Upper lobe of right lung (tissue), 1 donor: Measurements from ENCODE around the gene TUBE1. TPM values are rescaled to one million over a fixed set of nuclear protein-coding genes. Genes with fewer than 3 reads are reported as not detected.

Experiments
- ATAC-seq: fragments of 200-7000 bp; cut with Tn5 transposase; one replicate; pipeline ENCODE4 v1.9.1; 2020; ENCODE audit warnings: mild to moderate bottlenecking, moderate library complexity
- DNase-seq: peaks from one replicate; pipeline ENCODE4 v3.0.0-alpha.2; 2020
- H3K27ac ChIP-seq: fragments of 200-600 bp; one replicate; pipeline ENCODE4 v1.8.0; 2022
- H3K27me3 ChIP-seq: fragments of 200-600 bp; one replicate; pipeline ENCODE4 v1.8.0; 2022; ENCODE audit warnings: mild to moderate bottlenecking
- H3K36me3 ChIP-seq: fragments of 200-600 bp; one replicate; pipeline ENCODE4 v1.8.0; 2022
- H3K4me1 ChIP-seq: fragments of 200-600 bp; one replicate; pipeline ENCODE4 v1.8.0; 2022
- H3K4me3 ChIP-seq: fragments of 200-600 bp; one replicate; pipeline ENCODE4 v1.8.0; 2022; ENCODE audit warnings: mild to moderate bottlenecking
- H3K9me3 ChIP-seq: fragments of 200-600 bp; one replicate; pipeline ENCODE4 v1.8.0; 2022
- CTCF ChIP-seq: fragments of 200-600 bp; IDR thresholded peaks from one replicate; pipeline ENCODE4 v1.8.0; 2022; ENCODE audit warnings: antibody characterized with exemption
- intact Hi-C: fragments of 100-400 bp; cut with DNase I; formaldehyde crosslinking; loops from one replicate; pipeline ENCODE4 v1.11.0; 2022
- total RNA-seq: library from RNA; stranded (reverse); fragmentation: NEBNext Ultra II Directional; extraction: Animal tissue kit (Norgen Biotek cat#: 25700); gene quantifications from one replicate; pipeline ENCODE4 v1.2.1, GENCODE V29; 2021
- donor health status: DM: no; HTN: yes; CAD: no; lungs with severe emphysema.

The TUBE1 gene
- total RNA-seq, 1 donor from 2014 or later, result 18.4 TPM

DNA sequence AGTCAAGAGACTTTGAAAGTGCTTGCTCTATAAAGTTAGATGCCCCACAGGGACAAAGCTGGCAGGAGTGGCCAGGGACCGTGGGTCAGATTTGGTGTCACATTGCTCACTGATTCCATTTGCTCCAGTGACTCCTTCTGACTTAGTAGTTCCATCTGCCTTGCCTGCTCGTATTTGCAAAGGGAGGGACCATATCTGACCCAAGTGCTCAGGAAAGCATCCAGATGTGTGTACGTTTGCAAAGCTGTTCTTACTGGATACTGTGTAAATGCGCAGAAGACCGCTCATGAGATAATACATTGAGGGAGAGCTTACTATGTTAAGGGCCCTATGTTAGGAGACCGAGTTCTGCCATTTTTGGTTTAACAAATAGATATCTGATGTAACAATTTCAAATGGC, 54.6 kb downstream of the TUBE1 start:
- H3K27me3 ChIP-seq, result no peaks in the 10 kb centered on the region
- DNase-seq (no peak), ATAC-seq (no peak)
- H3K4me3 ChIP-seq, result no peak overlapping the region
- intact Hi-C loops, result no loop called here
- no peaks in the 10 kb centered on the region for H3K9me3 ChIP-seq
- peaks cover 10% of the 10 kb centered on the region for H3K4me1 ChIP-seq
- no peaks in the 10 kb centered on the region for H3K36me3 ChIP-seq
- TF ChIP-seq CTCF, result no peak
- H3K27ac ChIP-seq, result no peak overlapping the region

DNA sequence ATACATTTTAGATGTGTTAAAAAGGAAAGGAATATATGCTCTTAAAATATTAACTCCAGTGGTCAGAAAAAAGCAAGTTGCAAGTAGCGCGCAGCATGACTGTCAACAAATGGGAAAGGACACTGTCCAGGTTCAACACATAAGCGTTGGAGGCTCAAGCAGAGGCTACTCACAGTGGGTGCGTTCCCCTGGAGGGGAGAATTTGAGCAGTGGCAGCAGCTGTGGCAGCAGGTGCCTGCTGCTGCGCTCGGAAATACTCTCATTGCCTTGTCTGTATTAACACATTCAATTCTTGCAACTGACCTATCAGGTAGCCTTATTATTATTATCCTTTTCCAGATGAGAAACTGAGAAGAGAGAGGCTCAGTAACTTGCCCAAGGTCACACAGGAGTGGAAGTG, 55.3 kb downstream of the TUBE1 start:
- no peaks in the 10 kb centered on the region for H3K36me3 ChIP-seq
- ATAC-seq, result no peak
- no peaks in the 10 kb centered on the region for H3K27me3 ChIP-seq
- no peaks in the 10 kb centered on the region for H3K9me3 ChIP-seq
- DNase-seq, result no peak
- H3K27ac ChIP-seq, result no peak overlapping the region
- TF ChIP-seq CTCF, result no peak
- intact Hi-C loops, result no loop called here
- H3K4me3 ChIP-seq, result no peak overlapping the region
- H3K4me1 ChIP-seq, result peaks cover 10% of the 10 kb centered on the region

DNA sequence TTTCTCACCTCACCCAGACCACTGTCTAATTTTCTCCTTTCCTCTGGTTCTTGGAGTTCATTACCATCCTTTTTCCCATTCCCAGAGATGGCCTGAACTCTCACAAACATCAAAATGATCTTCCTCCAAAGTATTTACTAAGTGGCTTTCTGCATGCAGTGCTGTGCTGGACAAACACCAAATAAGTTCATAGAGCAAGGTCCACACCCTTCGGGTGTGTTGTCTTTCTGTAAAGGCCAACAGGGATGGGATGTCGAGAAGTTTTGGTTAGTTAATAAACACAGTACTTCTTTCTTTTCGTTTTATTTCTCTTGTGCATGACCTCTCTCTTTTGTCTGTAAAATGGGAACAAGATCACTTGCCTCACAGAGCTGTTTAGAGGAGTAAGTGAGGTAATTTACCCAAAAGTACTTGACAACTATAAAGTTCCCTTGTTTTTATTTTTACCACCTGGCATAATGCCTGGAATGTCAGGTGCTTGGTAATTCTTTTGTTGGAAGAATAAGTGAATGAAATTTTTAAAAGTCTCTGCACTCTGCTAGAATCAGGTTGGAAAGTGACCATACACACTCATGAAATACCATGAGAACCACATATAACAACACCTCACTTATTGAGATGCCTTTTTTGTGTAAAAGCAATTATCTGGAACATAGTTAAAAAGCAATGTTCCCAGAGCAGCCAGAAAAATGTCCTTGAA, 56.2 kb downstream of the TUBE1 start:
- H3K27ac ChIP-seq, result no peak overlapping the region
- no peak overlapping the region for H3K4me3 ChIP-seq
- DNase-seq (no peak), ATAC-seq (no peak)
- no peak for TF ChIP-seq CTCF
- peaks cover 10% of the 10 kb centered on the region for H3K4me1 ChIP-seq
- H3K27me3 ChIP-seq, result no peaks in the 10 kb centered on the region
- intact Hi-C loops, result no loop called here
- H3K36me3 ChIP-seq, result no peaks in the 10 kb centered on the region
- no peaks in the 10 kb centered on the region for H3K9me3 ChIP-seq

- Histone ChIP-seq H3K36me3 (no peaks in the 10 kb centered on the region), H3K27ac (no peak overlapping the region), H3K4me3 (no peak overlapping the region), H3K9me3 (no peaks in the 10 kb centered on the region), H3K4me1 (peaks cover 10% of the 10 kb centered on the region), H3K27me3 (no peaks in the 10 kb centered on the region)
- peak; percentile 47 for ATAC-seq
- no peak for DNase-seq
- no peak for TF ChIP-seq CTCF
- intact Hi-C loops, result no loop called here
Measured at GRCh38 chr6:112030206-112030960, 56.9 kb downstream of the TUBE1 start.

GRCh38 chr6:112029045-112029822, 58.0 kb downstream of the TUBE1 start:
- no peaks in the 10 kb centered on the region for H3K36me3 ChIP-seq
- DNase-seq (peak; percentile 77), ATAC-seq (peak; percentile 68)
- intact Hi-C loops, result no loop called here
- peaks cover 10% of the 10 kb centered on the region for H3K4me1 ChIP-seq
- H3K27ac ChIP-seq, result no peak overlapping the region
- no peaks in the 10 kb centered on the region for H3K27me3 ChIP-seq
- peak; percentile 69 for TF ChIP-seq CTCF
- no peak overlapping the region for H3K4me3 ChIP-seq
- no peaks in the 10 kb centered on the region for H3K9me3 ChIP-seq
